HepG2 (cell line): ENCODE measurements around the gene CCT6A. TPM values are rescaled to one million over a fixed set of nuclear protein-coding genes. Genes with fewer than 3 reads are reported as not detected.

Experiments used
- ATAC-seq: fragments of 200-7000 bp; cut with Tn5 transposase; 3 replicates; pipeline ENCODE4 v1.9.1; 2020; ENCODE audit warnings: mild to moderate bottlenecking, moderate library complexity
- BruUV-seq: library from RNA; stranded (reverse); fragments of 400-500 nt; replicated peaks from 2 replicates; lab custom pipeline; 2021; lab: Mats Ljungman, UMichigan
- CTCF ChIA-PET: fragments of 300-600 bp; formaldehyde crosslinking; extraction: SDS; loops from one replicate; lab custom pipeline; 2021; ENCODE audit warnings: low total read pairs, inconsistent platforms, low intra/inter-chr PET ratio; lab: Yijun Ruan, JAX
- POLR2A ChIA-PET: fragments of 350-600 bp; sonication (Branson Sonifier 250); formaldehyde crosslinking; loops from one replicate; lab custom pipeline; 2020; ENCODE audit warnings: antibody characterized with exemption, inconsistent platforms; lab: Yijun Ruan, JAX
- DNase-seq: peaks from one replicate; pipeline ENCODE4 v3.0.0-alpha.2; 2015; ENCODE audit warnings: low spot score
- FAIRE-seq: peaks from 3 replicates; lab custom pipeline; 2011; peaks lifted over from hg19 to GRCh38; lab: Jason Lieb, UNC
- H2AFZ ChIP-seq: one replicate; pipeline ENCODE4 v1.6.1; 2011; ENCODE audit warnings: low read length, inconsistent platforms
- H3K27ac ChIP-seq: fragments of 300-600 bp; 3 replicates; pipeline ENCODE4 v1.8.0; 2011; ENCODE audit warnings: mixed run types, mild to moderate bottlenecking, mixed read lengths, low read length, inconsistent platforms; ENCODE audit not compliant: insufficient read depth; ENCODE audit errors: extremely low read length
- H3K27me3 ChIP-seq, 2 experiments: fragments of 200-600 bp in 1 of 2; 2 replicates in 1 of 2; 3 replicates in 1 of 2; pipeline versions ENCODE4 v1.6.0 to v1.8.0; 2011; ENCODE audit warnings: low read length in 2 of 2, mild to moderate bottlenecking in 2 of 2, moderate library complexity in 2 of 2, inconsistent platforms in 1 of 2; ENCODE audit not compliant: insufficient read depth in 2 of 2, control insufficient read depth in 1 of 2
- H3K36me3 ChIP-seq, 2 experiments: fragments of 200-600 bp in 1 of 2; replicated peaks in 1 of 2; 2 replicates in 1 of 2; 3 replicates in 1 of 2; pipeline versions ENCODE4 v1.5.1 to v1.8.0; 2011; ENCODE audit warnings: low read length in 2 of 2, inconsistent platforms in 1 of 2; ENCODE audit not compliant: insufficient read depth in 2 of 2, control insufficient read depth in 1 of 2
- H3K4me1 ChIP-seq: 2 replicates; pipeline ENCODE4 v1.5.1; 2012; ENCODE audit warnings: low read length, inconsistent platforms; ENCODE audit not compliant: insufficient read depth
- H3K4me2 ChIP-seq: 2 replicates; pipeline ENCODE4 v1.6.0; 2011; ENCODE audit warnings: low read depth, low read length, inconsistent platforms
- H3K4me3 ChIP-seq, 3 experiments: fragments of 200-600 bp in 1 of 3; sonication (generic), shearing (Covaris generic) in 1 of 3; replicated peaks in 1 of 3; 2 replicates each; pipeline ENCODE4 v1.5.1; 2011 to 2016; ENCODE audit warnings: low read length in 3 of 3, inconsistent platforms in 2 of 3, low read depth in 2 of 3, mild to moderate bottlenecking in 2 of 3, control low read depth in 1 of 3, mixed read lengths in 1 of 3; ENCODE audit not compliant: insufficient read depth in 1 of 3
- H3K79me2 ChIP-seq: one replicate; pipeline ENCODE4 v1.6.1; 2011; ENCODE audit warnings: low read length, inconsistent platforms; ENCODE audit not compliant: insufficient read depth
- H3K9ac ChIP-seq: 2 replicates; pipeline ENCODE4 v1.6.0; 2011; ENCODE audit warnings: mild to moderate bottlenecking, low read depth, low read length, inconsistent platforms; ENCODE audit not compliant: insufficient read depth
- H3K9me3 ChIP-seq: 2 replicates; pipeline ENCODE4 v1.5.1; 2012; ENCODE audit warnings: mild to moderate bottlenecking, low read length
- H4K20me1 ChIP-seq: 2 replicates; pipeline ENCODE4 v1.6.0; 2011; ENCODE audit warnings: inconsistent platforms, mild to moderate bottlenecking, low read length, moderate library complexity; ENCODE audit not compliant: insufficient read depth
- ASH2L ChIP-seq: fragments of 300-600, 200-600 bp; sonication (generic); IDR thresholded peaks from 2 replicates; pipeline ENCODE4 v1.7.0; 2017; ENCODE audit warnings: low read depth, mild to moderate bottlenecking, moderate library complexity, mixed read lengths, low read length; ENCODE audit not compliant: insufficient read length
- ELF1 ChIP-seq: sonication (generic); formaldehyde crosslinking; IDR thresholded peaks from 2 replicates; pipeline ENCODE4 v1.4.0; 2020; ENCODE audit warnings: missing genetic modification reagents
- FOXM1 ChIP-seq: sonication (generic); formaldehyde crosslinking; IDR thresholded peaks from 2 replicates; pipeline ENCODE4 v1.5.0; 2020; ENCODE audit warnings: missing genetic modification reagents
- HMG20A ChIP-seq: IDR thresholded peaks from 2 replicates; pipeline ENCODE4 v1.6.1; 2016; ENCODE audit warnings: borderline replicate concordance
- LCORL ChIP-seq, 2 experiments: fragments of 450-650 bp in 1 of 2; sonication (generic) in 1 of 2; formaldehyde crosslinking in 1 of 2; IDR thresholded peaks; 2 replicates each; pipeline versions ENCODE4 v1.5.0 to v1.6.1; 2017 to 2020; ENCODE audit warnings: antibody characterized with exemption in 1 of 2, missing genetic modification reagents in 1 of 2
- NCOA2 ChIP-seq: sonication (generic); formaldehyde crosslinking; IDR thresholded peaks from 2 replicates; pipeline ENCODE4 v1.8.0; 2022; ENCODE audit warnings: inconsistent platforms
- NPAS2 ChIP-seq: sonication (generic); formaldehyde crosslinking; IDR thresholded peaks from 2 replicates; pipeline ENCODE4 v1.8.0; 2022; ENCODE audit warnings: mild to moderate bottlenecking, missing genetic modification reagents, borderline replicate concordance
- NR2C2 ChIP-seq: sonication (generic); formaldehyde crosslinking; IDR thresholded peaks from 2 replicates; pipeline ENCODE4 v1.4.0; 2020; ENCODE audit warnings: missing genetic modification reagents, mild to moderate bottlenecking, moderate library complexity, borderline replicate concordance
- PAX8 ChIP-seq: sonication (generic); formaldehyde crosslinking; IDR thresholded peaks from 2 replicates; pipeline ENCODE4 v1.8.0; 2022; ENCODE audit warnings: mild to moderate bottlenecking, missing genetic modification reagents, borderline replicate concordance
- RARA ChIP-seq: IDR thresholded peaks from 2 replicates; pipeline ENCODE4 v1.6.1; 2016; ENCODE audit warnings: missing genetic modification reagents, missing compliant biosample characterization
- SNAPC2 ChIP-seq: sonication (generic); formaldehyde crosslinking; IDR thresholded peaks from 2 replicates; pipeline ENCODE4 v1.8.1; 2022; ENCODE audit warnings: mild to moderate bottlenecking, missing genetic modification reagents
- UBTF ChIP-seq: sonication (generic); formaldehyde crosslinking; IDR thresholded peaks from 2 replicates; pipeline ENCODE4 v1.4.0; 2020; ENCODE audit warnings: mild to moderate bottlenecking, missing genetic modification reagents
- ZBTB3 ChIP-seq: sonication (generic); formaldehyde crosslinking; IDR thresholded peaks from 2 replicates; pipeline ENCODE4 v1.4.0; 2020; ENCODE audit warnings: low read depth, mild to moderate bottlenecking, moderate library complexity, missing genetic modification reagents, borderline replicate concordance
- ZNF143 ChIP-seq: sonication (generic); formaldehyde crosslinking; IDR thresholded peaks from 2 replicates; pipeline ENCODE4 v1.4.0; 2020; ENCODE audit warnings: missing genetic modification reagents
- ZNF274 ChIP-seq: sonication (generic); formaldehyde crosslinking; IDR thresholded peaks from 2 replicates; pipeline ENCODE4 v1.5.1; 2020; ENCODE audit warnings: mild to moderate bottlenecking, missing genetic modification reagents
- ZNF317 ChIP-seq: sonication (generic); formaldehyde crosslinking; IDR thresholded peaks from 2 replicates; pipeline ENCODE4 v1.5.0; 2020; ENCODE audit warnings: mild to moderate bottlenecking, missing genetic modification reagents
- ZNF460 ChIP-seq: sonication (generic); formaldehyde crosslinking; IDR thresholded peaks from 2 replicates; pipeline ENCODE4 v1.5.1; 2020; ENCODE audit warnings: missing genetic modification reagents, mild to moderate bottlenecking, borderline replicate concordance
- ZNF691 ChIP-seq: sonication (generic); formaldehyde crosslinking; IDR thresholded peaks from 2 replicates; pipeline ENCODE4 v1.4.0; 2020; ENCODE audit warnings: missing genetic modification reagents, low read depth, mild to moderate bottlenecking, borderline replicate concordance
- ZNF782 ChIP-seq: sonication (generic); formaldehyde crosslinking; IDR thresholded peaks from 2 replicates; pipeline ENCODE4 v1.4.0; 2020; ENCODE audit warnings: missing genetic modification reagents, mild to moderate bottlenecking, borderline replicate concordance
- WGBS: methylation state at CpG from one replicate; pipeline ENCODE4 v1.1.6; 2017; ENCODE audit warnings: low lambda C conversion rate; 5-methylcytosine and 5-hydroxymethylcytosine counted together
- in situ Hi-C: cut with HindIII; loops from 2 replicates; pipeline ENCODE4 v1.10.0; 2017; ENCODE audit warnings: low pct_unique_long_range_greater_than_20kb; ENCODE audit not compliant: extremely low pct_ligation_motif_present
- intact Hi-C: fragments of 100-400 bp; cut with micrococcal nuclease; formaldehyde crosslinking; loops from one replicate; pipeline ENCODE4 v1.10.0; 2022; ENCODE audit not compliant: unreplicated experiment
- polyA plus RNA-seq, 8 experiments: library from polyadenylated mRNA; depleted of rRNA in 3 of 8; stranded (reverse) in 7 of 8; unstranded in 1 of 8; fragments of >200 nt; fragmentation: Illumina TruSeq in 4 of 8; extraction: Trizol in 4 of 8; gene quantifications; 2 replicates each; pipeline versions ENCODE4 v1.2.1 to v1.2.3, GENCODE V29; 2011 to 2016; ENCODE audit warnings: low read depth in 4 of 8, missing spikeins in 1 of 8, mixed read lengths in 1 of 8; ENCODE audit not compliant: insufficient read depth in 1 of 8
- total RNA-seq, 5 experiments: library from RNA; depleted of rRNA; stranded (reverse); fragments of >200 nt; fragmentation: Illumina TruSeq; extraction: Trizol; gene quantifications; 2 replicates each; pipeline ENCODE4 v1.2.3, GENCODE V29; 2016; ENCODE audit warnings: low read depth in 1 of 5

Gene CCT6A
- total and polyA plus RNA-seq, 2 of the 13 experiments (the other 11 are each of a cell fraction or from before 2014, with no cell fraction given) = 219 to 292 TPM

GRCh38 chr7:56079450-56080185 lies 28.1 kb downstream of the CCT6A start:
- peaks cover 21% of the 10 kb centered on the region for H3K4me1 ChIP-seq
- no peak for FAIRE-seq
- peak overlapping the region; percentile 48 for H3K27ac ChIP-seq
- H3K4me3 ChIP-seq = no peak overlapping the region
- BruUV-seq = TSS peak; percentile 63
- DNase-seq = peak; percentile 56
- ChIA-PET CTCF (no interaction called here), POLR2A (interaction anchor here (0.7 to 1.4 kb wide), 7 partner anchors 12 to 902 kb away, joined by 3 to 11 read pairs (median 4); partner anchors contain the start of genes CCT6A, CHCHD2, NIPSNAP2 and PSPH)
- intact Hi-C loops (loop anchor here (10.0 kb wide), 1 partner anchor 335 kb away; no protein-coding TSS in a partner anchor), in situ Hi-C loops (loop anchor here (10.0 to 25.0 kb wide), 2 partner anchors 317 to 435 kb away; no protein-coding TSS in a partner anchor)
- H3K27me3 ChIP-seq = no peaks in the 10 kb centered on the region
- no peak overlapping the region for H2AFZ ChIP-seq
- ATAC-seq = peak; percentile 91
- no peaks in the 10 kb centered on the region for H3K79me2 ChIP-seq
- no peaks in the 10 kb centered on the region for H4K20me1 ChIP-seq
- H3K4me2 ChIP-seq = peak overlapping the region; percentile 50
- H3K9me3 ChIP-seq = no peaks in the 10 kb centered on the region
- WGBS = 20% methylated on average over 11 of the region's 12 CpGs
- peaks cover 1 to 3% of the 10 kb centered on the region in 2 experiments; a peak in 1 of 5 replicates for H3K36me3 ChIP-seq
- peak overlapping the region; percentile 3; the same call in 1 of the 2 replicates for H3K9ac ChIP-seq
- TF ChIP-seq ZNF460 (CRISPR knock-in tag) = peak; percentile 17; the same call in 1 of the 2 replicates
- 0 out of 2 replicates have a peak, but pooled peaks have one; percentile 54 for TF ChIP-seq ZNF782 (CRISPR knock-in tag)
- no peak for TF ChIP-seq LCORL (IDR thresholded peaks at IDR 0.05)
- peak; percentile 54 for TF ChIP-seq LCORL (CRISPR knock-in tag; IDR thresholded peaks at IDR 0.05)
- TF ChIP-seq NR2C2 = peak; percentile 48; the same call in 1 of the 2 replicates
- no peak for TF ChIP-seq NCOA2
- TF ChIP-seq ZNF691 = 0 out of 2 replicates have a peak, but pooled peaks have one; percentile 46
- 0 out of 2 replicates have a peak, but pooled peaks have one; percentile 48 for TF ChIP-seq ZNF274
- TF ChIP-seq ZNF143 (CRISPR knock-in tag) = peak; percentile 49; the same call in 1 of the 2 replicates
- no peak for TF ChIP-seq ASH2L
- 0 out of 2 replicates have a peak, but pooled peaks have one; percentile 47 for TF ChIP-seq SNAPC2 (CRISPR knock-in tag)
- TF ChIP-seq HMG20A (CRISPR knock-in tag) = 0 out of 2 replicates have a peak, but pooled peaks have one; percentile 27
- TF ChIP-seq PAX8 (CRISPR knock-in tag) = no peak
- no peak for TF ChIP-seq NPAS2
- 0 out of 2 replicates have a peak, but pooled peaks have one; percentile 33 for TF ChIP-seq RARA (CRISPR knock-in tag)
- TF ChIP-seq FOXM1 (CRISPR knock-in tag) = no peak
- TF ChIP-seq ELF1 = no peak
- peak; percentile 40; the same call in 1 of the 2 replicates for TF ChIP-seq ZNF317 (CRISPR knock-in tag)
- TF ChIP-seq UBTF (CRISPR knock-in tag) = peak; percentile 33; the same call in 1 of the 2 replicates
- 0 out of 2 replicates have a peak, but pooled peaks have one; percentile 33 for TF ChIP-seq ZBTB3 (CRISPR knock-in tag)
